ENCODE measurements around the gene EHD1.

Gene EHD1

DNA sequence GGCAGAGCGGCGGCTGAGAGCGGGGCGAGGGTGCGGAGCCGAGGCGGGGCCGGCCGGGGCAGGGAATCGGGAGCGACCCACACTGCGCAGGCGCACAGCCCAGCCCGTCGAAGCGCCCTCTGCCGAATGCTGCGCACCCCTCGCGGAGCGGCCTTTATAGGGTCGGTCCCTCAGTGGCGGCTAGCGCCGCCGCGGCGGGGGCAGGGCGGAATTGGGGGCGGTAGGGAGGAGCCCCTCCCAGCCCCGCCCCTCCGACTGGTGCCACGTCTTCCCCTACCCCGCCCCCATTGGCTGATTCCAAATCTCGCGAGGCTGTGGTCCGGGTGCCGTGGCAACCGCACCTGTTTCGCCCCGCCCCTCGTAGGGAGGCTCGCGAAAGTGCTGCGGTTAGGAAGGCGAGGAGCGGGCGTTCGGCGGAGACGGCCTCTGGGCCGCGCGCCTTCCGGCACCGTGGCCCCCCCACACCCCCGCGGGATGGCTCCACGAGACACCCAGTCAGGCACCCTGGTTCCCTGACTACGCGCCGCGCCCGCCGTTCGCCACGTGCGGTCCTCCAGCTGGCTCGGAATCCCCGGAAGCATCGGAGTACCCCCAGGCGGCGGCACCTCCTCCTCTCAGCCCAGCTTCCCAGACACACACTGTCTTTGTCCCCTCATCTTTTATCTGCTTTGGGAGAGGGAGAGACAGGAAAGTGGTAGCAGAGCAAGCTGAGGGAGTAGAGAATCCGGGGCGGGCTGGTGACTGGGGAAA lies at the start of gene EHD1:
Gene EHD1 (minus strand): TSS at position 128 of the 750 bp plus-strand sequence. CDS start 157 bp downstream, outside the sequence.
- peak; percentile 99 for DNase-seq (ENCODE audit: low spot score)

DNA sequence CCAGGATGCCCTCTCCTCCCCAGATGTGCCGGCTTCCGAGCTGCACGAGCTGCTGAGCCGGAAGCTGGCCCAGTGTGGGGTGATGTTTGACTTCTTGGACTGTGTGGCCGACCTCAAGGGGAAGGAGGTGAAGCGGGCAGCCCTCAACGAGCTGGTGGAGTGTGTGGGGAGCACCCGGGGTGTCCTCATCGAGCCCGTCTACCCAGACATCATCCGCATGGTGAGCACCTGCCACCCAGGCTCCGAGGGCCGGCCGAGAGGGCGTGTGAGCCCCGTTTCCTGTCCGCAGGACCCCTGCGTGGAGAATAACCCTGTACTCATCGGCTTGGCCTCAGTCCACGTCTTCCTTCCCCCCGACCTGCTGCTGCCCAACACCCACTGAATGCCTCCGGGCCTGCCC lies 48.3 kb upstream of the EHD1 start:
- DNase-seq (ENCODE audit: low spot score): no peak

DNA sequence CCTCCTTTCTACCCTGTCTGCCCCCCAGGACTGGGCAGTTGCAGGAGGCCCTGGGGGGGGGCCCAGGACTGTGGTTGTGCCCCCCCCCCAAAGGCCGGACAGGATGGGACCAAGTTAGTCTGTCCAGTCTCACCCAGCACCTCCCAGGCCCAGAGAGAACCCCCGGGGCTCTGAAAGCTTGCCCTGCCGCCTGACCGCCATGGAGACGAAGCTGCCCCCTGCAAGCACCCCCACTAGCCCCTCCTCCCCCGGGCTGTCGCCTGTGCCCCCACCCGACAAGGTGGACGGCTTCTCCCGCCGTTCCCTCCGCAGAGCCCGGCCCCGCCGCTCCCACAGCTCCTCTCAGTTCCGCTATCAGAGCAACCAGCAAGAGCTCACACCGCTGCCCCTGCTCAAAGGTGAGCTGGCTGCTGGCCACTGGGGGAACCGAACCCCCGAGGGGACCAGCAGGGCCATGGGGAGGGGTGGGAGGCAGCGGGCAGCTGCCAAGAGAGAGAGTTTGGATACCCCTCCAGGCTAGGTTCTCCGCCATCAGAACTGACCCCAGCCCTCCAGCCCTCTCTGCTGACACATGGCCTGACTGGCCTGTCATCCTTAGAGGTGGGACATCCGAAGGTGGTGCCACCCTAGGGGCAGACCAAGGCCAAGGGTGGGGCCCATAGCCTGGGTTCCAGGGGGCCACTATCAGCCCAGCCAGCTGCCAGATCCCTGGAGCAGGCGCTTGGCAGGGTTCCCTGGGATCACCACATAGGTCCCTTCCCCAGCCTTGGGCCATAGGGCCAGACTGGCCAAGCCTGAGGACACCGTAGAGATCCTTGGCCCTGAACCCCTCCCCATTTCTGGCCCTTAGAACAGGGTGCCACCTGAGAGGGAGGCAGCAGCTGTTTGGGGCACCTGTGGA lies 47.4 kb upstream of the EHD1 start:
- DNase-seq (ENCODE audit: low spot score): no peak

DNA sequence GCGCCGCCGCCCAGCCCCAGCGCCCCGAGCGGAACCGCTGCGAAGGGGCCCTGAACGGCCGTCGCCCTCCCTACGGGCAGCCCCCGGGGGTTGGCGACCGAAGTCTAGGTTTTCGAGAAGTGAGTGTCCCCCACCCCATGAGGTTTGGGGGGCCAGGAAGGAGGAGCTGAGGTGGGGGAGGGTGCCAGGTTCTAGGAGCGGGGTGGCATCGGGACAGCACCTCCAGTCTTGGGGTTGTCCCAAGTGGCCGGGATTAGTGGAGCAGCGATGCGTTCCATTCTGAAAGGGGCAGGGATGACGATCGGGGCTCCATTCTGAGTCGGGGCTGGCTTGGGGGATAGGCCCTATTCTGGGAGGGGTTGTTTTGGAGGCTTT lies 46.5 kb upstream of the EHD1 start:
- DNase-seq (ENCODE audit: low spot score): peak; percentile 20

DNA sequence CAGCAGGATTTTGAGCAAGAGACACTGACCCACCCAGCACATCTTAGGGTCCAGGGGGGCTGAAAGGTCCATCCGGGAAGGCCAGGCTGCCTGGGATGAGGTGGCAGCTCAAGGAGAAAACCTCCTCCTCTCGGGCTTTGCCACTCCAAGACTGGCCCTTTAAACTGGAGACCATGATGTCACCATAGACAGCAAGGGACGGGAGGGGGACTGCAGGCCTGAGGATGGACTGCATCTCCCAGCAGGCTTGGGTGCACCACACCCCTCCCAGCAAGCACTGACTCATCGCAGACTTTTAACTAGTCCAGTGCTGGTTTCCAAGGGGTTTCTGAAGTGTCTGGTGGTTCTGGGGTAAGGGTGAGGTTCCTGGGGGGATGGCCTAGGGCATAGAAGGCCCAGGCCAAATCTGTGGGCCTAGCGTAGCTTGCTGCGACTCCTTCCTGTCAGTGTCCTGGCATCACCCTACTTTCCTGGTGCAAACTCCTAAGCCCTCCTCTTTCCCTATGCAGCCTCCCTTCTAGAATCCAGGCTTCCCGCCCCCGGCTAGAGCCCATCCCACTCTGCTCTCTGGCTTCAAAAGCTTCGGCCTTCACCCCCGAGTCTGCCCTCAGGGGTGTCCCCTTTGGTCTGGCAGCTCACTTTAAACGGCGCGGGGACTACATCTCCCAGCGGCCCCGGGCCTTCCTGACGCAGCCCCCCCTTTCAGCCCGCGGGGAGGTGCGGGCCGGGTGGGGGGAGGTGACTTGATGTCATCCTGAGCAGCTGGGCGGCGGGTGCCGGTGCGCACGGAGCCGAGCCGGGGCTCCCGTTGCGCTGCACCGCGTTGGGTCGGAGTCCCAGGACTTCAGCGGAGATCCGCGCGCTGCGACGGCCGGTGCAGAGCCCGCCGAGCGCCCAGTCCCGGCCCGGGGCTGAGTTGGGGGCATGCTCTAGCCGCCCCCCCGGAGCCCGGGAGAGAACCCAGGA lies 45.8 kb upstream of the EHD1 start, which contains the start of gene PPP2R5B:
Gene PPP2R5B (plus strand): TSS at position 746 of the 966 bp plus-strand sequence. CDS start 1,046 bp downstream, outside the sequence.
- peak; percentile 93 for DNase-seq (ENCODE audit: low spot score)

DNA sequence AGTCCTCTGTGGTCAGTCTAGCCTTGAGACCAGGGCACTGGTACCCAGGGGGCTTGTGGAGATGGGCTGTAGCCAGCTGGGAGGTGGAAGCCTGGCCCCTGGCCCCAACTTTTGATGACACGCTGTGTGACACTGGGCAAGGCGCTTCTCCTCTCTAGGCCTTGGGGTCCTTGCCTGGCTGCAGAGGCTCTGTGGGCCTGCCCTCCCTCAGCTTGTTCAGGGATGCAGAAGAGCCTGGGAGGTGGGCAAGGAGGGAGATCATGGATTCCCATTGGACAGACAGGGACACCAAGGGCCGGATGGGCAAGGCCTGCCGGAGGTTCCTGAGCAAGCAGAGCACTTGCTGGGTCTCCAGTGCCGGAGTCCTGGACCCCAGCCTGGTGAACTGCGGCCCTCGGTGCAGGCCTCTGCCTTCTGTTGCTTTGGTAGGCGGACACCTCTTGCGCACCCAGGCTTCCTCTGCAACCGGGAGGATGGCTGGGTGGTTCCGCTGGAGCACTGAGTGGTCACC lies 44.8 kb upstream of the EHD1 start:
- no peak for DNase-seq (ENCODE audit: low spot score)

DNA sequence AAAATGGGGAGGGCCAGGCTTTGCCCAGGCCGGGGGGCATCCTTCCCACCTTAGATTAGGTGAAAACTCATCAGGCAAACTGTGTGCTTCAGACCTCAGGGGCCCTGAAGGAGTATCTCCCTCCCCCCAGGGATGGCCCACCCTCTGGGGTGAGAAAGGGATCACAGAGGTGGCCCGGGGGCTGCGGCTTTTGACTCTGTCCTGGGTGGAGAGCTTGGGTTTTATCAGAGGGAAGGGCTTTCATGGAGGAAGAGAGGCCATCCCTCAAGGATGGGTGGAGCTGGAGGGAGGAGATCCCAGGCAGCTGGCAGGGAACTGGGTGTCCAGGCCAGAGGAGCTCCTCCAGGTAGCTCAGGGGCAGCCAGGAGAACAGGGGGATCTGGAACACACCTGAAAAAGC lies 43.0 kb upstream of the EHD1 start:
- DNase-seq (ENCODE audit: low spot score): no peak

DNA sequence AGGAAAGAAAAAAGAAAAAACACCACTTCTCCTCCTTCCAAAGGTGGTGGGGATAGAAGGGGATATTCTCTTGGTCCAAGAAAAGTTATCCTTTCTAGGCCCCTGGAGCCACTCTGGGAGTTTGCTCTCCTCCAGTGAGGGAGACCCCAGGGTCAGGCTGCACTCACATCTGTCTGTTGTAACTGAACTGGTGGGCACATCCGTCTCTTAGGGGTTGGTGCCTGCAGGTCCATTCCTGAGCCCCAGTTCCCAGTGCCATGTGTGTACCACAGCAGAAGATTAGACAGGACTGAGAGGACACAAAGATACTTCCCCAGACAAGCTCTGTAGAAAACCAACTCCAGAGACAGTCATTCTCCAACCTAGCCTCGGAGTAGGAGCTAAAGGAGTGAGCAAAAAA lies 41.7 kb upstream of the EHD1 start:
- DNase-seq (ENCODE audit: low spot score): no peak

DNA sequence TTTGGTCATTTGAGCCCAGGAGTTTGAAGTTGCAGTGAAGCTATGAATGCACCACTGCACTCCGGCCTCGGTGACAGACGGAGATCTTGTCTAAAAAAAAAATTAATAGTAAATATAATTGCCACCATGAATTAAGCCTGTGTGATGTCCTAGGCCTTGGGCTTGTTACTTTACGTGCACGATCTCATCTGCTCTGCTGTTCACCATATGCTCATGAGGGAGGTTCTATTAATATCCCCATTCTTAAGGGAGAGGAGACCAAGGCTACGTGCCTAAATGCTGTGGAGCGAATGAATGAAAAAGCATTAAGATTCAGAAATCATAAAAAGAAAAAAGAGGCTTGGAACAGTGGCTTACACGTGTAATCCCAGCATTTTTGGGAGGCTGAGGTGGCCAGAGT lies 41.2 kb upstream of the EHD1 start:
- no peak for DNase-seq (ENCODE audit: low spot score)

DNA sequence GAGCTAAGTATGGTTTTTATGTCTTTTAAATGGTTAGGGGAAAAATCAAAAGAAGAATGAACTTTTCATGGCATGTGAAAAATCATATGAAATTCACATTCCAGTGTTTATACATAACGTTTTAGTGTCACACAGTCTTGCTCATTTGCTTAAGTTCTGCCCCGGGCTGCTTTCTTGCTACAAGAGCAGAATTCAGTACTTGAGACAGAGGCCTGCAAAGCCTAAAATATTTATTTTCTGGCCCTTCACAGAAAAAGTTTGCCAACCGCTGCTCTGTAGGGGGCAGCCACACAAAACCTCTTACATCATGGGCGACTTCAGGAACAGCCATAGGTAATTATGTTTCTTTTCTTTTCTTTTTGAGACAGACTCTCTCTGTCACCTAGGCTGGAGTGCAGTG lies 39.6 kb upstream of the EHD1 start:
- DNase-seq (ENCODE audit: low spot score): no peak

DNA sequence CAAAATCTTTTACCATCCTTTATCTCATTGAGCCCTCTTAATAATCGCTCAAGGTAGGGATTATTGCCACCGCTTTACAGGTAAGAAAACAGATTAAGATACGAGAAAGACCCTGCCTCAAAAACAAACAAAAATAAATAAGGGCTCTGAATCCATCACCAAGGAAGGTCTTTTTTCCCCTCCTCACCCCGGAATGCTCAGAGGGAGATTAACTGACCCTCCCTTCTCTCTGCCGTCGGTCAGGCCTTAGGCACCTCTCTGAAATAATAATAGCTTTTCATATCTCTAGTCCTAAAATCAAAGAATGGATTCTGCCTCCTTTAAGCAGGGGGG lies 39.2 kb upstream of the EHD1 start:
- no peak for DNase-seq (ENCODE audit: low spot score)

DNA sequence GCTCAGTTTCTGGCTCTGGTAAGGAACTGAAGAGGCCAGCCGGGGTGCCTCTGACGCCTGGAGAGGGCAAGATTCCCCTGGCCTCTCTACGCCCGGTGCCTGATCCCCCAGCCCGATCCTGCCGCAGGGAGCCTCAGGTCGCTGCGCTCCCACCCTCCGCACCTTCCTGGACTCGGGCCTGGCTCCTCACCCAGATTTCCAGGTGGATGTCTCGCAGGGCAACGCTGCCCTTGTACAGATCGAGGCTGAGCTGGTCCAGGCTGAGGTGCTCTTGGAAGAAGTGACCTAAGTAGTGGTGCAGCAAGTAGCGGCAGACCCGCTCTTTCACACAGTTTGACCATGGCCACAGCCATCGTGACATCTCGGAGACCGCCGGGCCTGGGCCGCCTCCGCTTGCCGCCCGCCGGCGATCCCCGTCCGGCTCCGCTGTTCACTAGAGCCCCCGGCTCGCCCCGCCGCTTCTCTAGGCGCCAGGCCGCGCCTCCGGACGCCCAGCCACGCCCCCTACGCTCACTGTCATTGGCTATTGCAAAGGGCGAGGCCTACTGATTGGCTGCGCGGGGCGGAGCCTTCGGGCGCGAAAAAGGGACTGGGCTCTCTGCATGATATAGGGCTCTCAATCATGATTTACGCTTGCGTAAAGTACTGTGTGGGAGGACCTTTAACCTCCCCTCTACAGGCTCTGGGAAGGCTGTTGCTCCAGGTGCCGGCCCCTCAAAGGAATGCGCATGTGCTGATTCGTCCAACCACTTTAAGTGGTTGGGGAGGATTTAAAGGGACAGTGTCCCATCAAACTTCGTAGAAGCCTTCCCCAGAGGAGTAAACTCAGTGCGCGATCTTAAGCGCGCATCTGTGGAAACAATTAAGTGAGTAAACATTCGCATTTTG lies 38.6 kb upstream of the EHD1 start, which contains the start of gene ATG2A:
Gene ATG2A (minus strand): TSS at position 435 of the 888 bp plus-strand sequence. CDS start 74 bp downstream, at position 361.
- DNase-seq (ENCODE audit: low spot score): peak; percentile 98

DNA sequence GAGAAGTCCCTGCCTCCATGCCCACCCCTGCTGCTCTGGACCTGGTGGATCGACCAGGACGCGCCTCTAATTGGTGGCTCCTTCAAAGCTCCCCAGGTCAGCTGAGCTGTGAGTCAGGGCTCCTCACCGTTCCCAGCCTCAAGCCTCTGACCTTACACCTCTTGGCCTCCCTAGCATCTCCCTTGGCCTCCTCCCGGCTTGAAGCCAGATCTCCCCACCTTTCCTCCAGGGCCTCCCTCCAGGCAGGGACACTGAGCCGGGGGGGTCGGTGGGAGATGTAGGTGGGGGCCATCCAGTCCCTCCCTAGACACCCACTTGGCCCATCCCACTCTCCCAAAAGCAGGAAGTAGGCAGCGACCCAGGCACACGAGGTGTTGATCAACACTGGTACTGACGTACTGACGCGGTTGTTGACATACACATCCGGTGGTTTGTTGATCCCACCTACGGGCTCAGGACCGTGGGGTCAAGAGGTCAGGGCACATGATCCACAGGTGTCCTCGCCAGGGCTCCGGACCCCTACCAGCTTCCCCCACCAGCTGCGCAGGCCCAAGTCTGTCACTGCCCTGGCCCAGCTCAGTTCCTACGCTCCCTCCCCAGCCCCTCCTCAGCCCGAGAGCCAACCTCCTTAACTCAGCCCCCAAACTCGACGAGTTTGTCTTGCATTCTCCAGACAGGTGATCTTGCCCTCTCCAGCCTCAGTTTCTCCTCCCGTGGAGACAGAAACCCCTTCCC lies 37.8 kb upstream of the EHD1 start:
- DNase-seq (ENCODE audit: low spot score): peak; percentile 62

DNA sequence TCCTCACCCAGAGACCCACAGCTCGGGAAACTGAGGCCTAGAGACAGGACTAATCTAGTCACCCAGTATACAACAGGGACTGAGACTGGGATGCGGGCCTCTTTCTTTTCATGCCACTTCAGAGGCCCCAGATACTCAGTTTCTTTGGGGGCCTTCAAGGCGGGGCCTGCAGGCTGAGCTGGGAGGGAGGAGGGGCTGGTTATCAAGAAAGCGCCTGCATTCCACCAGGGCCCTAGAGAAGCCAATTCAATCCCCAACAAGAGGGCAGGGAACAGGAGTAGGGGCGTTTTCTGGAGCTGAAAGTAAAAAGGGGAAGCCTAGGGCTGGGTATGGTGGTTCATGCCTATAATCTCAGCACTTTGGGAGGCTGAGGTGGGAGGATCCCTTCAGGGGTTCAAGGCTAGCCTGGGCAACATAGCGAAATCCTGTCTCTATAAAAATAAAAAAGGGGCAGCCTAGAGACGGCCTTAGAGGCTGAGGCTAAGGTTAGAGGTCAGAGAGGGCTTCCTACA lies 37.0 kb upstream of the EHD1 start:
- DNase-seq (ENCODE audit: low spot score): no peak

DNA sequence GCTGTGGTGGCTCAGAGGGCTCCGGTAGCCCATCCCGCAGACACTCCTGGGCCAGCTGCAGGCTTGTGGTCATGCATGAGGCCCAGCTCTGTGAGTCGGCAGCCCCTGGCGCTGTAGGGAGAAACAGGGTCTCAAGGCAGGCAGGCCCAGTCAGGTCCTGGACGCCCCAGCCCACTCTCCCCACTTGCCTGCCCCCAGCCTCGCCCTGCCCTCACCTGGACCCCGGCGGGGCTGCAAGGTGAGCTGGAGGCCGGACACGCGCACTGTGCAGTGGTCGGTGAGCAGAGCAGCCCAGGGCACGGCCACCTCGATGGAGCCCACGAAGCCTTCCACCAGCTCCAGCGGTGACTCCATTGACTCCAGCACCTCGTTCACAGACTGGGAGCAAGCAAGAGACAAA lies 35.7 kb upstream of the EHD1 start:
- DNase-seq (ENCODE audit: low spot score): no peak

DNA sequence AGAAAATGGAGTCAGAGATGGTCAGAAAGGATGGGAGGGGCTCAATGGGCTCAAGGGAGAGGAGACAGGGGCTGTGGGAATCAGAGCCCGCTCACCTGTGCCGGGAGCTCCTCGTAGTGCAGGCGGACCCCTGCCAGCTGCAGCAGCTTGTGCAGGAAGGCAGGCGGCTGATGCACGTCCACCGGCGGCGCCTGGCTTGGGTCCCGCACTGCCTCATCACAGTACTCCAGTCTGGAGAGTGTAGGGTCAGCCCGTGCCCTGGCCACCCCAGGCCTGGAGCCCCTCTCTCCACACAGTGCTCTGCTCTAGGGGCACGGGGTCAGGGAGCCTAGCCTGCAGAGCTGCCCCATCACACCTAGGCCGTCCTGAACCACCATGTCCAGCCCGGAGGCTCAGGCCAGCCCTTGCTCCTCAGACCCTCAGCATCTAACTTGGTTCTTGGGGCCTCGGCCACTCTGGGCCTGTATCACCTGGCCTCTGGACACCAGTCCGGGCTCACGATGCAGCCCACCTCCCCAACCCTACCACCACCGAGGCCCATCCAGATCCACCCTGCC lies 34.8 kb upstream of the EHD1 start:
- DNase-seq (ENCODE audit: low spot score): no peak

DNA sequence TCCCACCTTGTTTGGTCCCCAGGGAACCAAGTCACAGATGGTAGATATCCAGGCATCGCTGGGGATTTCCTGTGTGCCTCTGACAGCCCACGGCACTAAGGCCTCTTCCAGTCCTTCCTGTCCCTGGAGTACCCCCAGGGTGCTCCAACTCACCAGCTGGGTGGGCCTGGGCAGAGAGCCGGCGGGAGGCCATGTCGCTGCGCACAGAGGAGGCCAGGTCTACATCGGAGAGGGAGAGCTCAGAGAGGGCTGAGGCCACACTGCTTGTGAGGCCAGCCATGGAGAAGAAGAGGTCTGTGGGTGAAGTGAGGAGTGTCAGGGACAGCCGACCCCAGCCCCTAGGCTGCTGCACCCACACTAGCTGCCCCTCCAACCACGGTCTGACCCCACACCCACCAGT lies 33.3 kb upstream of the EHD1 start:
- DNase-seq (ENCODE audit: low spot score): no peak

DNA sequence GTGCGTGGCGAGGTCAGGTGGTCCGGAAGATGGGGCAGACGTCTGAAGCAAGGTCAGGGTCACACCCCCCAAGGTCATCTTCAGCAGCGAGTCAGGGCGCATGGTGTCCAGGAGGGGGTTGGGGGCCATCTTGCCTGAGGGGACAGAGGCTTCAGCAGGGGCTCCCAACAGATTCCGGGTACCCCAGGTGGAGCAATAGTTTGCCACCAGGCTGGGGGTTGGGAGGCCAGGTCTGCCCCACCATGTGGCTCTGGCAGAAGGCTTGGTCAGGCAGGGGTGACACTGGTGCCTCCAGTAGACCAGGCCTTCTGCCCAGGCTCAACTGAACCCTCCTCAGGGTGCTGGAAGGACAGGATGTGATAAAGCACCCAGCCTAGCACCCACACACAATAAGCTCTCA lies 32.7 kb upstream of the EHD1 start:
- no peak for DNase-seq (ENCODE audit: low spot score)

DNA sequence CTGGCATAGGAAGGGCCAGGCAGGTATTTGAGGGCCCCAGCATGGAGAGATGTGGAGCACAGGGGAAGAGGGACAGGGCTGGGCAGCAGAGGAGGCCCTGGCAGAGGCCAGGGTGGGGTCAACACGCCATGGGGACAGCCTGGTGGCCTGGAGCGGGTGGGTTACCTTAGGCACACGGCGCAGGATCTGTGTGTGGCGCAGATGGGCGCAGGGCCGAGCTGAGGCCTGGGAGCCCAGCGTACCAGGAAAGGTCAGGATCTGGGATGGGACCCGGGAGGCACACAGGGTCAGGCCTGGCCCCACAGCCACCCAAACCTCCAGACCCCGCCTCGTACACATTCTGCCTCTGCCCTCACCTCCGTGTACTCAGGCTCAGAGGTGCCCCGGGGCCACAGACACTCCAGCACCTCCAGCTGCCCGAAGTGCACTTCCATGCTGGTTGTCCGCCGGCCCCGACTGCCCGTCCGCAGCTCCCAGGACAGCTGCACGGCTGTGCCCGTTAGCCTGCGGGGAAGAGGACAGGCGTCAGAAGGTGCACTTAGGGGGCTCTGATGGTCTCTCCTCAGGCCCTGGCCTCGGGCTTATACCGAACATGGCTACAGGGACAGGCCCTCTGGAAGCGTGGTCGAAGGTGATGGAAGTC lies 32.2 kb upstream of the EHD1 start:
- DNase-seq (ENCODE audit: low spot score): no peak

Data from germinal center (tissue), 1 donor.